Measurements from ENCODE around the gene ITPR1.

DNA sequence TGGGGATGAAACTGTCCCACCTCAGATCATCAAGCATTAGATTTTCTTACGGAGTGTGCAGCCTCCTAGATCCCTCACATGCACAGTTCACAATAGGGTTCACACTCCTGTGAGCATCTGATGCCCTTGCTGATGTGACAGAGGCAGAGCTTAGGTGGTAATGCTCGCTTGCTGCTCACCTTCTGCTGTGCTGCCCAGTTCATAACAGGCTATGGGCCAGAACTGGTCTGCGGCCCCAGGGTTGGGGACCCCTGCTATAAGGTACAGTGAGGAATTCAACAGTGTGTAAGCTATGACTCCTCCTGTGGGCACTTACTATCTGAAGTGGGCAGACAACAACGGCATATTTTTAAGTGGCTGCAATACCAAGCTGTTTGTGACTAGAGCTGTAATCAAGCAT, 298.2 kb downstream of the ITPR1 start:
- TF ChIP-seq CTCF (conservative IDR thresholded peaks at IDR 0.05; ENCODE audit: low read length) (no peak), EZH2phosphoT487 (IDR thresholded peaks at IDR 0.05; ENCODE audit: borderline replicate concordance) (no peak)

Data from Loucy (cell line).